SK-N-SH treated with all-trans-retinoic acid at 6 μM for 48 hours (cell line): Measurements from ENCODE around the gene NPPB.

Experiments
- ATAC-seq: fragments of 200-7000 bp; cut with Tn5 transposase; 3 replicates; pipeline ENCODE4 v1.9.1; 2020; ENCODE audit warnings: mild to moderate bottlenecking, moderate library complexity
- BACH2 ChIP-seq: fragments of 250-450 bp; sonication (Bioruptor Pico); IDR thresholded peaks from 2 replicates; pipeline ENCODE4 v1.9.0; 2021; ENCODE audit warnings: mild to moderate bottlenecking, borderline replicate concordance
- CSDC2 ChIP-seq: fragments of 250-450 bp; sonication (Bioruptor Pico); IDR thresholded peaks from 2 replicates; pipeline ENCODE4 v1.5.0; 2020; ENCODE audit warnings: mild to moderate bottlenecking, moderate library complexity
- ESRRG ChIP-seq: fragments of 250-450 bp; sonication (Bioruptor Pico); IDR thresholded peaks from 2 replicates; pipeline ENCODE4 v1.6.1; 2021; ENCODE audit warnings: mild to moderate bottlenecking
- GLIS3 ChIP-seq: fragments of 250-450 bp; sonication (Bioruptor Pico); IDR thresholded peaks from 2 replicates; pipeline ENCODE4 v1.5.0; 2020; ENCODE audit warnings: mild to moderate bottlenecking, moderate library complexity
- ISL1 ChIP-seq: fragments of 250-450 bp; sonication (Bioruptor Pico); IDR thresholded peaks from 2 replicates; pipeline ENCODE4 v2.1.2; 2022; ENCODE audit warnings: mild to moderate bottlenecking, moderate library complexity
- OSR1 ChIP-seq: fragments of 250-450 bp; sonication (Bioruptor Pico); IDR thresholded peaks from 2 replicates; pipeline ENCODE4 v1.8.0; 2022; ENCODE audit warnings: moderate library complexity, mild to moderate bottlenecking, inconsistent platforms
- PPARA ChIP-seq: fragments of 250-450 bp; sonication (Bioruptor Pico); IDR thresholded peaks from 2 replicates; pipeline ENCODE4 v1.5.0; 2020; ENCODE audit warnings: mild to moderate bottlenecking, borderline replicate concordance
- RARB ChIP-seq: fragments of 250-450 bp; sonication (Bioruptor Pico); IDR thresholded peaks from 2 replicates; pipeline ENCODE4 v1.8.0; 2021; ENCODE audit warnings: mild to moderate bottlenecking, moderate library complexity
- SNAI2 ChIP-seq: fragments of 250-450 bp; sonication (Bioruptor Pico); IDR thresholded peaks from 2 replicates; pipeline ENCODE4 v1.5.0; 2020; ENCODE audit warnings: mild to moderate bottlenecking, moderate library complexity
- TCF4 ChIP-seq: fragments of 250-450 bp; sonication (Bioruptor Pico); IDR thresholded peaks from 2 replicates; pipeline ENCODE4 v1.8.0; 2021; ENCODE audit warnings: mild to moderate bottlenecking, moderate library complexity, borderline replicate concordance
- ZC3H10 ChIP-seq: fragments of 250-450 bp; sonication (Bioruptor Pico); IDR thresholded peaks from 2 replicates; pipeline ENCODE4 v1.5.1; 2021; ENCODE audit warnings: mild to moderate bottlenecking, moderate library complexity
- ZFP3 ChIP-seq: fragments of 250-450 bp; sonication (Bioruptor Pico); IDR thresholded peaks from 2 replicates; pipeline ENCODE4 v1.5.0; 2020; ENCODE audit warnings: mild to moderate bottlenecking, moderate library complexity
- ZFP30 ChIP-seq: fragments of 450-650 bp; formaldehyde crosslinking; IDR thresholded peaks from 2 replicates; pipeline ENCODE4 v1.5.0; 2022; ENCODE audit warnings: mild to moderate bottlenecking, moderate library complexity
- ZNF565 ChIP-seq: fragments of 450-650 bp; formaldehyde crosslinking; conservative IDR thresholded peaks from 2 replicates; pipeline ENCODE4 v1.5.0; 2020; ENCODE audit warnings: low read depth, mild to moderate bottlenecking, moderate library complexity
- ZNF70 ChIP-seq: fragments of 450-650 bp; formaldehyde crosslinking; IDR thresholded peaks from 2 replicates; pipeline ENCODE4 v1.5.0; 2020; ENCODE audit warnings: mild to moderate bottlenecking, moderate library complexity
- ZNF8 ChIP-seq: fragments of 450-650 bp; formaldehyde crosslinking; IDR thresholded peaks from 2 replicates; pipeline ENCODE4 v1.5.0; 2020; ENCODE audit warnings: mild to moderate bottlenecking, moderate library complexity
- TF ChIP-seq, protein P1 (sequence below): fragments of 250-450 bp; sonication (Bioruptor Pico); IDR thresholded peaks from 2 replicates; pipeline ENCODE4 v1.8.0; 2021; ENCODE audit warnings: low read depth, mild to moderate bottlenecking, moderate library complexity, borderline replicate concordance
- TF ChIP-seq, protein P2 (sequence below): fragments of 250-450 bp; sonication (Bioruptor Pico); IDR thresholded peaks from 2 replicates; pipeline ENCODE4 v1.5.1; 2021; ENCODE audit warnings: mild to moderate bottlenecking, moderate library complexity
- TF ChIP-seq, protein P3 (sequence below): fragments of 250-450 bp; sonication (Bioruptor Pico); IDR thresholded peaks from 2 replicates; pipeline ENCODE4 v1.8.0; 2020; ENCODE audit warnings: mild to moderate bottlenecking, moderate library complexity, borderline replicate concordance
- TF ChIP-seq, protein P4 (sequence below): fragments of 250-450 bp; sonication (Bioruptor Pico); IDR thresholded peaks from 2 replicates; pipeline ENCODE4 v1.5.1; 2020; ENCODE audit warnings: low read depth, mild to moderate bottlenecking, moderate library complexity

NPPB gene

DNA sequence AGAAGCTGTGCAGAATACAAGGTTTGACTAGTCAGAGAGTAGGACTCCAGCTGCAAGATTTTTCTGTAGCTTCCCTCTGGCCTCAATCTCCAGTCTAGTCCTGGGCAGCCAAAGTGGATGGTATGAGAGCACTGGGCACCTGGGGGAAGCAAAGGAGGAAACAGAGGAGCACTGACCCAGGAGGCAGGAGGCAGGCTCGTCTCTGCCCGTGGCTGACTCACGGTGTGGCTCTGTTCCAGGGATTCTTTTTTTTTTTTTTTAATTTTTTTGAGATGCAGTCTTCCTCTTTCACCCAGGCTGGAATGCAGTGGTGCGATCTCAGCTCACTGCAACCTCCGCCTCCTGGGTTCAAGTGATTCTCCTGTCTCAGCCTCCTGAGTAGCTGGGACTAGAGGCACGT, 4.1 kb upstream of the NPPB start:
- TF ChIP-seq ZFP3 (CRISPR knock-in tag) = no peak
- TF ChIP-seq, protein P1, sequence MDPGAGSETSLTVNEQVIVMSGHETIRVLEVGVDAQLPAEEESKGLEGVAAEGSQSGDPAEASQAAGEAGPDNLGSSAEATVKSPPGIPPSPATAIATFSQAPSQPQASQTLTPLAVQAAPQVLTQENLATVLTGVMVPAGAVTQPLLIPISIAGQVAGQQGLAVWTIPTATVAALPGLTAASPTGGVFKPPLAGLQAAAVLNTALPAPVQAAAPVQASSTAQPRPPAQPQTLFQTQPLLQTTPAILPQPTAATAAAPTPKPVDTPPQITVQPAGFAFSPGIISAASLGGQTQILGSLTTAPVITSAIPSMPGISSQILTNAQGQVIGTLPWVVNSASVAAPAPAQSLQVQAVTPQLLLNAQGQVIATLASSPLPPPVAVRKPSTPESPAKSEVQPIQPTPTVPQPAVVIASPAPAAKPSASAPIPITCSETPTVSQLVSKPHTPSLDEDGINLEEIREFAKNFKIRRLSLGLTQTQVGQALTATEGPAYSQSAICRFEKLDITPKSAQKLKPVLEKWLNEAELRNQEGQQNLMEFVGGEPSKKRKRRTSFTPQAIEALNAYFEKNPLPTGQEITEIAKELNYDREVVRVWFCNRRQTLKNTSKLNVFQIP = no peak
- TF ChIP-seq TCF4 (CRISPR knock-in tag) = no peak
- TF ChIP-seq ISL1 (CRISPR knock-in tag) = no peak
- TF ChIP-seq CSDC2 = no peak
- no peak for TF ChIP-seq ZNF70 (CRISPR knock-in tag)
- TF ChIP-seq ESRRG (CRISPR knock-in tag) = no peak
- no peak for TF ChIP-seq ZC3H10 (CRISPR knock-in tag)
- TF ChIP-seq ZFP30 (CRISPR knock-in tag) = no peak
- TF ChIP-seq, protein P2, sequence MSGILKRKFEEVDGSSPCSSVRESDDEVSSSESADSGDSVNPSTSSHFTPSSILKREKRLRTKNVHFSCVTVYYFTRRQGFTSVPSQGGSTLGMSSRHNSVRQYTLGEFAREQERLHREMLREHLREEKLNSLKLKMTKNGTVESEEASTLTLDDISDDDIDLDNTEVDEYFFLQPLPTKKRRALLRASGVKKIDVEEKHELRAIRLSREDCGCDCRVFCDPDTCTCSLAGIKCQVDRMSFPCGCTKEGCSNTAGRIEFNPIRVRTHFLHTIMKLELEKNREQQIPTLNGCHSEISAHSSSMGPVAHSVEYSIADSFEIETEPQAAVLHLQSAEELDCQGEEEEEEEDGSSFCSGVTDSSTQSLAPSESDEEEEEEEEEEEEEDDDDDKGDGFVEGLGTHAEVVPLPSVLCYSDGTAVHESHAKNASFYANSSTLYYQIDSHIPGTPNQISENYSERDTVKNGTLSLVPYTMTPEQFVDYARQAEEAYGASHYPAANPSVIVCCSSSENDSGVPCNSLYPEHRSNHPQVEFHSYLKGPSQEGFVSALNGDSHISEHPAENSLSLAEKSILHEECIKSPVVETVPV (CRISPR knock-in tag) = no peak
- TF ChIP-seq BACH2 = no peak
- TF ChIP-seq ZNF565 (CRISPR knock-in tag) = no peak
- TF ChIP-seq SNAI2 = no peak
- no peak for TF ChIP-seq OSR1 (CRISPR knock-in tag)
- no peak for TF ChIP-seq RARB (CRISPR knock-in tag)
- peak; percentile 45 for ATAC-seq

DNA sequence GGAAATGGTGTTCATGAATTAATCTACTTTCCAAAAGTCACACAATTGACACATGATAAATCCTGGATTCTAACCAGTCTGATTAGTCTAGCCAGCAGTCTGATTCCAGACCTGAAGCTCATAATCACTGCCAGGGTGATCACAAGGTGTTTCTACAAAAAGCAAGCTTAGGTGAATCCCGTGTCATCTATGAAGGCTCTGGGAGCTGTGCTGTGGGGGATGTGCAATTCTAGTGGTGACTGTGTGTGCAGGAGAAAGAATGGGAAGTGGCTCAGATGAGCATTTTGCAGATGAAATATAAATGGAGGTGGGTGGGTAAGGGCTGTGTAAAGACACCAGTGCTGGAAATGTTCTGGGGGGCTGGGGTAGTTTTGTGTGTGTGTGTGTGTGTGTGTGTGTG, 1.8 kb upstream of the NPPB start:
- TF ChIP-seq OSR1 (CRISPR knock-in tag) = no peak
- no peak for TF ChIP-seq ISL1 (CRISPR knock-in tag)
- TF ChIP-seq ZFP30 (CRISPR knock-in tag) = no peak
- ATAC-seq = no peak

DNA sequence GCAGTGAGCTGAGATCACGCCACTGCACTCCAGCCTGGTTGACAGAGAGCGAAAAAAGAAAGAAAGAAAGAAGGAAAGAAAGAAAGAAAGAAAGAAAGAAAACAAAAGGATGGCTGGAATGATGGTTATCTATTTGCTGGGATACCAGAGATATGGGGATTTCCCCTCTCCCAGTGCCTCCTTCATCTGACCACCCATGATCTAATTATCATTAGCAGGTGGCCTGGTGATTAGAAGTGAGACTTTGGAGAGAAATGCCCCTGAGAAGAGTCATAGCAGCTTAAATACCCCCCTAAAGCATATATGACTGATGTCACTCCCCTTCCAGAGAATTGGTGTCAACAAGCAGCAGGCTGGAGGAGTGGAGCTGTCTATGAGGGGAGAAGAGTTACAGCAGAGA, 1.3 kb upstream of the NPPB start:
- ATAC-seq = no peak
- TF ChIP-seq ZNF8 (CRISPR knock-in tag) = no peak
- no peak for TF ChIP-seq PPARA (CRISPR knock-in tag)
- TF ChIP-seq, all 23 proteins: peak for 0

DNA sequence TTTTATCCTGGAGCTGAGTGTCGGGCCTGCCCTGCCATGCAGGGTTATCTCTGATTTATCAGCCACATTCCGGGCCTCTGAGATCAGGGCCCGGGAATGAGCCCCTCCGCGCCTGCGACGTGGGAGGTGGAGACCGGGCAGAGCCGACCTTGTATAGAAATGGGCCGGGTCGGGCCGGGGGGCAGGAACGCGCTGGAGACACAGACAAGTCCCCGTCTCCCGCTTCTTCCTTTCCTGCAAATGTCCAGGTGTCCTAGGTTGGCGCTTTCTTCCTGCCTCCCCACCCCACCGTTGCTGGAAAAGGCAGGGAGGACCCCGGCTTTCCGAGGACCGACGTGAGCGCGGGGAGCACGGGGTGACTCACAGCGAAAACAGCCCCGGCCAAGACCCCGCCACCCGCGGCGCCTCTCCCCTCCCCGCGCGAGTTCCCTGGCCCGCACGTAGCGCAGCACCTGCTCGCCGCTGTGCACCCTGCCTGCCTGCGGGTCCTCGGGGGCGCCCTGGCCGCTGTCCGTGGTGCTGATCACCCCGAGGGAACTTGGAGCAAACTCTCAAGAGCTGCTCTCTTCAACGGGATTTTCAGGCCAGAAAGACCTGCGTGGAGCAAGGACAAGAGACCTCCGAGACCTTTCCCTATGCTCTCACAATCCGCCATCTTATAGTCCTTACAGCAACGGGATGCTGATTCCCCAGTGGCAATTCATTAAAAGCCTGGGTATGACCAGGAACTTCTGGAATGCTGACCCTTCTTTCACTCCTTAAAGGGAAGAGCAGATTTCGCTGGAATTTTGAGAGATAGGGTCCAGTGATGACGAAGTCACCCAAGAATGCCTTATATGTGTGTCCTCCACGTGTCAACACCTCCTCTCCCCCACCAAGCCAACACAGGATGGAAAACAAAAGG, 475 bp upstream of the NPPB start:
- ATAC-seq = peak; percentile 88
- TF ChIP-seq, protein P3, sequence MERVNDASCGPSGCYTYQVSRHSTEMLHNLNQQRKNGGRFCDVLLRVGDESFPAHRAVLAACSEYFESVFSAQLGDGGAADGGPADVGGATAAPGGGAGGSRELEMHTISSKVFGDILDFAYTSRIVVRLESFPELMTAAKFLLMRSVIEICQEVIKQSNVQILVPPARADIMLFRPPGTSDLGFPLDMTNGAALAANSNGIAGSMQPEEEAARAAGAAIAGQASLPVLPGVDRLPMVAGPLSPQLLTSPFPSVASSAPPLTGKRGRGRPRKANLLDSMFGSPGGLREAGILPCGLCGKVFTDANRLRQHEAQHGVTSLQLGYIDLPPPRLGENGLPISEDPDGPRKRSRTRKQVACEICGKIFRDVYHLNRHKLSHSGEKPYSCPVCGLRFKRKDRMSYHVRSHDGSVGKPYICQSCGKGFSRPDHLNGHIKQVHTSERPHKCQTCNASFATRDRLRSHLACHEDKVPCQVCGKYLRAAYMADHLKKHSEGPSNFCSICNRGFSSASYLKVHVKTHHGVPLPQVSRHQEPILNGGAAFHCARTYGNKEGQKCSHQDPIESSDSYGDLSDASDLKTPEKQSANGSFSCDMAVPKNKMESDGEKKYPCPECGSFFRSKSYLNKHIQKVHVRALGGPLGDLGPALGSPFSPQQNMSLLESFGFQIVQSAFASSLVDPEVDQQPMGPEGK (CRISPR knock-in tag) = no peak
- 0 out of 2 replicates have a peak, but pooled peaks have one; percentile 67 for TF ChIP-seq SNAI2
- TF ChIP-seq, all 23 proteins: peak for 1

DNA sequence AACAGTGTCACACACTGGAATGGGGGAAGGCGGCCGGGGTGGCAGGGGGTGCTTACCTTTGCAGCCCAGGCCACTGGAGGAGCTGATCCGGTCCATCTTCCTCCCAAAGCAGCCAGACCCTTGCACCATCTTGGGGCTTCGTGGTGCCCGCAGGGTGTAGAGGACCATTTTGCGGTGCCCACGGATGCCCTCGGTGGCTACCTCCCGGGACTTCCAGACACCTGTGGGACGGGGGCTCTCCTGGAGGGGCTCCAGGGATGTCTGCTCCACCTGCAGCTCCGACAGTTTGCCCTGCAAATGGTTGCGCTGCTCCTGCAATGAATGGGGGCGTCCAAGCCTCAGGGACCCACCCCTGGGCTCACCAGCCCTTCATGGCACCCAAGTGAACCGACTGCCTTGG, 587 bp downstream of the NPPB start:
- no peak for ATAC-seq
- TF ChIP-seq ZFP30 (CRISPR knock-in tag) (no peak), ISL1 (CRISPR knock-in tag) (no peak), ZNF565 (CRISPR knock-in tag) (no peak), CSDC2 (no peak), BACH2 (no peak), ZNF8 (CRISPR knock-in tag) (no peak), GLIS3 (CRISPR knock-in tag) (no peak), ESRRG (CRISPR knock-in tag) (no peak), ZFP3 (CRISPR knock-in tag) (no peak), TCF4 (CRISPR knock-in tag) (no peak)
- TF ChIP-seq, protein P4, sequence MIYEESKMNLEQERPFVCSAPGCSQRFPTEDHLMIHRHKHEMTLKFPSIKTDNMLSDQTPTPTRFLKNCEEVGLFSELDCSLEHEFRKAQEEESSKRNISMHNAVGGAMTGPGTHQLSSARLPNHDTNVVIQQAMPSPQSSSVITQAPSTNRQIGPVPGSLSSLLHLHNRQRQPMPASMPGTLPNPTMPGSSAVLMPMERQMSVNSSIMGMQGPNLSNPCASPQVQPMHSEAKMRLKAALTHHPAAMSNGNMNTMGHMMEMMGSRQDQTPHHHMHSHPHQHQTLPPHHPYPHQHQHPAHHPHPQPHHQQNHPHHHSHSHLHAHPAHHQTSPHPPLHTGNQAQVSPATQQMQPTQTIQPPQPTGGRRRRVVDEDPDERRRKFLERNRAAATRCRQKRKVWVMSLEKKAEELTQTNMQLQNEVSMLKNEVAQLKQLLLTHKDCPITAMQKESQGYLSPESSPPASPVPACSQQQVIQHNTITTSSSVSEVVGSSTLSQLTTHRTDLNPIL (CRISPR knock-in tag) = no peak
- TF ChIP-seq, protein P1 = no peak
- TF ChIP-seq, protein P2 (CRISPR knock-in tag) = no peak
- TF ChIP-seq, protein P3 (CRISPR knock-in tag) = no peak
